Right lobe of liver (tissue), 6 donors: ENCODE results near the gene FBXO41. TPM values are rescaled to one million over a fixed set of nuclear protein-coding genes. Genes with fewer than 3 reads are reported as not detected.

Experiments used
- ATAC-seq, 4 donors: fragments of 200-7000 bp; cut with Tn5 transposase; one replicate each; pipeline ENCODE4 v1.9.1; 2020; ENCODE audit warnings: mild to moderate bottlenecking in 4 of 4, moderate library complexity in 4 of 4
- DNase-seq, 3 donors: peaks; one replicate each; pipeline ENCODE4 v3.0.0-alpha.2; 2020
- H3K27ac ChIP-seq, 3 donors: fragments of 200-600 bp; one replicate each; pipeline ENCODE4 v1.8.0; 2022
- H3K27me3 ChIP-seq, 2 donors: fragments of 200-600 bp; one replicate each; pipeline ENCODE4 v1.8.0; 2022
- H3K36me3 ChIP-seq, 4 donors: fragments of 200-600 bp; sonication (generic) in 1 of 4; one replicate each; pipeline versions ENCODE4 v1.5.1 to v1.8.0; 2017 to 2022; ENCODE audit warnings: control low read depth in 1 of 4
- H3K4me1 ChIP-seq, 4 donors: fragments of 200-600 bp; sonication (generic) in 1 of 4; one replicate each; pipeline versions ENCODE4 v1.5.1 to v1.8.0; 2017 to 2022; ENCODE audit warnings: control low read depth in 1 of 4
- H3K4me3 ChIP-seq, 3 donors: fragments of 200-600 bp; one replicate each; pipeline ENCODE4 v1.8.0; 2022
- H3K9me3 ChIP-seq, 4 donors: fragments of 200-600 bp; sonication (generic) in 1 of 4; one replicate each; pipeline versions ENCODE4 v1.5.1 to v1.8.0; 2017 to 2022; ENCODE audit warnings: control low read depth in 1 of 4
- CTCF ChIP-seq, 4 donors: fragments of 200-600 bp in 3 of 4; fragments of 450-650 bp in 1 of 4; IDR thresholded peaks; one replicate each; pipeline versions ENCODE4 v1.5.1 to v1.8.0; 2016 to 2022; ENCODE audit warnings: antibody characterized with exemption in 4 of 4, mild to moderate bottlenecking in 2 of 4
- POLR2A ChIP-seq: fragments of 450-650 bp; IDR thresholded peaks from one replicate; pipeline ENCODE4 v1.6.1; 2017; ENCODE audit warnings: antibody characterized with exemption, mild to moderate bottlenecking
- WGBS: methylation state at CpG from one replicate; pipeline ENCODE4 v1.1.6; 2018; ENCODE audit warnings: low coverage, low lambda C conversion rate; ENCODE audit not compliant: insufficient coverage; ENCODE audit errors: missing lambda C conversion rate; 5-methylcytosine and 5-hydroxymethylcytosine counted together
- intact Hi-C, 2 donors: fragments of 100-400 bp; cut with DNase I; formaldehyde crosslinking; loops; one replicate each; pipeline versions ENCODE4 v1.11.2 to v1.14.1; 2022
- total RNA-seq, 6 experiments: library from RNA; depleted of rRNA in 2 of 6; stranded (reverse); fragments of >200 nt in 2 of 6; fragmentation: NEBNext Ultra II Directional in 3 of 6; extraction: Animal tissue kit (Norgen Biotek cat#: 25700) in 3 of 6; gene quantifications; one replicate each; pipeline versions ENCODE4 v1.1.0 to v1.2.4, GENCODE V29; 2016 to 2023
- donor health status: DM: no; HTN: yes; CAD: no.
- donor health status: DM: no; HTN: no; CAD: no.
- donor health status: DM: no; HTN: no; CAD: no.
- donor health status: DM: no; HTN: yes; CAD: no.
- donor health status: DM: no; HTN: yes; CAD: no.

The FBXO41 gene
- total RNA-seq, 6 experiments from 2014 or later = 0.13 to 0.65 (median 0.38) TPM

DNA sequence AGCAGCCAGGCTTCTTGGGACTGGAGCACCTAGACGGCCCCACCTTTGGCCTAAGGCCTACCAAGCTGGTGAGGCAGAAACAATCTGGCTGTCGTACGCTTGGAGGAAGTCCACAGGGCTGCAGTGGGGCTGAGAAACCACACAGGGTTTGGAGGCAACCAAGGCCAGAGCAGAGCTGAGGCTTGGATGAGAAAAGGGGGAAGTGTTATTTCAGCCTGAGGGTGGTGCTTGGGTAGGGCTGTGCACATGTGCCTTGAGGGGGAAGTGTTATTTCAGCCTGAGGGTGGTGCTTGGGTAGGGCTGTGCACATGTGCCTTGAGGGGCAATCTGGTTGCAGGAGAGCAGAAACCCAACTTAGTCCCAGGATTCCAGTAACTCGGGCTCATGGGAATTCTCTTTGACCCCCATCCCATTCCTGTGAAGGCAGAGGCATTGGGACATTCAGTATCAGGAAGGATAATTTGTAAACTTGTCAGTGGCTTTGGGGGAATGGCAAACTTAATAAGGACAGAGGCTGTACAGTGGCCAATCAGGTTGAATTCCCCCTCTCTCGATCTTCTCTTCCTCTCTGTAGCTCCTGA lies 971 bp upstream of the FBXO41 start:
- intact Hi-C loops = no loop called here
- H3K4me3 ChIP-seq = peak overlapping the region in 1 of 3 donors; percentile 60
- DNase-seq (no peak), ATAC-seq (peak; percentile 45 to 73 (median 64))
- no peaks in the 10 kb centered on the region for H3K9me3 ChIP-seq
- H3K27ac ChIP-seq = no peak overlapping the region
- 48% methylated on average over 5 of the region's 5 CpGs for WGBS
- no peaks in the 10 kb centered on the region for H3K36me3 ChIP-seq
- TF ChIP-seq CTCF (IDR thresholded peaks at IDR 0.05) (no peak), POLR2A (no peak)
- no peaks in the 10 kb centered on the region for H3K27me3 ChIP-seq
- peaks cover 0 to 3% (median 1%) of the 10 kb centered on the region in 4 donors for H3K4me1 ChIP-seq

GRCh38 chr2:73283545-73284295 lies 558 bp downstream of the FBXO41 start:
- peaks cover 0 to 3% (median 1%) of the 10 kb centered on the region in 4 donors for H3K4me1 ChIP-seq
- H3K36me3 ChIP-seq = no peaks in the 10 kb centered on the region
- DNase-seq = no peak
- 0% methylated on average over 9 of the region's 43 CpGs for WGBS
- intact Hi-C loops = no loop called here
- no peaks in the 10 kb centered on the region for H3K9me3 ChIP-seq
- TF ChIP-seq POLR2A = no peak
- TF ChIP-seq CTCF (IDR thresholded peaks at IDR 0.05) = no peak
- H3K4me3 ChIP-seq = peak overlapping the region; percentile 46 to 60 (median 55)
- peak in 3 of 4 donors; percentile 9 to 22 (median 17) for ATAC-seq
- no peak overlapping the region for H3K27ac ChIP-seq
- no peaks in the 10 kb centered on the region for H3K27me3 ChIP-seq

DNA sequence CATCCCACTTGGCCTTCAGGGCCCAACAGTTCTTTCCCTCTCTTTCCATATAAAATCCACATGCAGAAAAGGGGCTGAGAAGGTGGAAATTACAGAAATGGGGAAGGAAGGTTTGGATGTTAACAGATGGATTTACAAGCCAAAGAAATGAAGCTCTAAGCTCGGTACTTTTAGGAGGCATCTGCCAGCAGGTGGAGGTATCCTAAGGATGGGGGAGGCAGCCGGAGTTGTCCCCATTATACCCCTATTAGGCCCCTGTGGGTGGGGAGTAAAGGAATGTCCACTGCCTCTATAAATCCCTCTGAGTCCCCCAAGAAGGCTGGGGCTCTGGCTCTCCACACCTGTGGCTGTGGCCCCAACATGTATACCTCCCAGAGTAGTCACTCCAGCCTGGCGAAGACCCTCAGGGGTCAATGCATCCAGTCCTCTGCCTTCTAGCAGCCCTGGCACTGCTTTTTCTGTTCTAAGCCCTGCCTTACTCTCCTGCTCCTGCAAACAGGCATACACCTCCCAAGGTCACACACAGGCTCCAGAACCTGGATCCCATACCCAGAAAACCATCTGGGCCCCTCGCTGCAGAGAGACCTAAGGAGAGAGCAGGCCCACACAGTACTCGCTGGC lies 1.2 kb downstream of the FBXO41 start:
- H3K27me3 ChIP-seq = no peaks in the 10 kb centered on the region
- intact Hi-C loops = no loop called here
- peaks cover 0 to 3% (median 1%) of the 10 kb centered on the region in 4 donors for H3K4me1 ChIP-seq
- H3K36me3 ChIP-seq = no peaks in the 10 kb centered on the region
- ATAC-seq (no peak), DNase-seq (no peak)
- 29% methylated on average over 2 of the region's 5 CpGs for WGBS
- TF ChIP-seq POLR2A = no peak
- TF ChIP-seq CTCF (IDR thresholded peaks at IDR 0.05) = no peak
- H3K27ac ChIP-seq = no peak overlapping the region
- H3K9me3 ChIP-seq = no peaks in the 10 kb centered on the region
- H3K4me3 ChIP-seq = no peak overlapping the region

- no peaks in the 10 kb centered on the region for H3K27me3 ChIP-seq
- no peak overlapping the region for H3K27ac ChIP-seq
- H3K36me3 ChIP-seq = no peaks in the 10 kb centered on the region
- no peak for DNase-seq
- intact Hi-C loops = no loop called here
- H3K9me3 ChIP-seq = no peaks in the 10 kb centered on the region
- TF ChIP-seq CTCF (IDR thresholded peaks at IDR 0.05) = no peak
- TF ChIP-seq POLR2A = no peak
- no peak for ATAC-seq
- peaks cover 0 to 3% (median 1%) of the 10 kb centered on the region in 4 donors for H3K4me1 ChIP-seq
- no peak overlapping the region for H3K4me3 ChIP-seq
Measured at GRCh38 chr2:73281244-73281643, 3.0 kb downstream of the FBXO41 start.
